ENCODE results near the gene XNDC1N.
"Not testable (repeated sequence)": the region's sequence is repeated elsewhere in the genome, so short reads cannot be mapped to it uniquely, and the experiment has no call there.

GRCh38 chr11:71889181-71889872 is 39.1 kb downstream of the XNDC1N start:
- TF ChIP-seq ZFP36 (IDR thresholded peaks at IDR 0.05; ENCODE audit: low read depth, low read length, partially characterized antibody); CHD2 (IDR thresholded peaks at IDR 0.05; ENCODE audit: low read depth, low read length); ZBTB34 (CRISPR knock-in tag; IDR thresholded peaks at IDR 0.05); SRSF1 (IDR thresholded peaks at IDR 0.05; ENCODE audit: low read depth, low read length); FOXK2 (conservative IDR thresholded peaks at IDR 0.05 in 1 of 2, IDR thresholded peaks at IDR 0.05 in 1 of 2; ENCODE audit: low read depth in 2 of 2); TAL1 (IDR thresholded peaks at IDR 0.05); SP1 (CRISPR knock-in tag; IDR thresholded peaks at IDR 0.05); TAF7 (tag; IDR thresholded peaks at IDR 0.05): not testable (repeated sequence)
